NK-92 (cell line): ENCODE measurements around the gene LRP11.
"Not testable (repeated sequence)": the region's sequence is repeated elsewhere in the genome, so short reads cannot be mapped to it uniquely, and the experiment has no call there.

Source experiments
- DNase-seq: peaks from one replicate; lab custom pipeline; 2025; ENCODE audit not compliant: unreplicated experiment; lab: John Stamatoyannopoulos, UW

The LRP11 gene

DNA sequence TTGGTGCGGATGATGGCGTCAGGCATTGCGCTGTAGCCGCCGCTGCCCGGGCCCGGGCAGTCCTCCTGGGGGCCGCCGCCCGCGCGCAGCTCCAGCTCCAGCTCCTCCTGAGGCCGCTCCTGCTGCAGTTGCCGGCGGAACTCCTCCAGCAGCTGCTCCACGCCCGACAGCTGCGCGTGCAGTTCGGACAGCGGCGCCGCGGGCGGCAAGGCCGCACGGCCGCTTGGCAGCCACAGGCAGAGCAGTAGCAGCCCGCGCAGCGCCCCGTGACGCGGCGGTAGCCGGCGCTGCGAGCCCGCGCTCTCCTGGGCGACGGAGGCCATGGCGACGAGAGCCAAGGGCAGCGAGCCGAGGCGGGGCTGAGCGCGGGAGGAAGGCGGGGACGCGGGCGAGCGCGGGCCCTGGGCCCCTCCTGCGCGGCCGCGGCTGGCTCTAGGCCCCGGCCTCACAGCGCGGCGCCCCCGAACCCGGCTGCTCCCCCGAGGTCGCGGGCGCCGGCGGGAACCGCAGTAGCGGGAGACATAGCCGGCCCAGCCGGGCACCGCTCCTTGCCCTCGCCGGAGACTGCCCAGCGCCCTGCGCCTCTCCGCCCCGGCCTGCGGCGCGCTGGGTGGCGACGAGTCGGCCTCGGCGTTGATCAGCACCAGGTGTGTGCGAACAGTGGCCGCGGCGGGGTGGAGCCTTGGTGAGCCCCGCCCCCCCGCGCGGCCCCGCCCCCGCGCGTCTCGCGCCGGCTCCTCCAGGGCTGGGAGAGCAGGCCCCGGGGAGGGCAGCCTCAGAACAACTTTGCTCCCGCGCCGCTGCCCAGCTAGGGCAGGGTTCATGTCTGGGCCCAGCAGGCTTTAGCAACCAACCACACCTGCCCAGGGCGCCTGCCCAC, at the start of gene LRP11:
Gene LRP11 (minus strand): TSS at position 662 of the 880 bp plus-strand sequence. CDS start 339 bp downstream, at position 323.
- DNase-seq: no peak

- DNase-seq: no peak
Measured at GRCh38 chr6:149913540-149914240, 49.5 kb upstream of the LRP11 start.

- DNase-seq: no peak
Measured at GRCh38 chr6:149913085-149913484, 48.9 kb upstream of the LRP11 start.

- DNase-seq: not testable (repeated sequence)
Measured at GRCh38 chr6:149912680-149913079, 48.5 kb upstream of the LRP11 start.

GRCh38 chr6:149910721-149911151, 46.6 kb upstream of the LRP11 start:
- no peak for DNase-seq

GRCh38 chr6:149909701-149910470, 45.7 kb upstream of the LRP11 start:
- no peak for DNase-seq

DNA sequence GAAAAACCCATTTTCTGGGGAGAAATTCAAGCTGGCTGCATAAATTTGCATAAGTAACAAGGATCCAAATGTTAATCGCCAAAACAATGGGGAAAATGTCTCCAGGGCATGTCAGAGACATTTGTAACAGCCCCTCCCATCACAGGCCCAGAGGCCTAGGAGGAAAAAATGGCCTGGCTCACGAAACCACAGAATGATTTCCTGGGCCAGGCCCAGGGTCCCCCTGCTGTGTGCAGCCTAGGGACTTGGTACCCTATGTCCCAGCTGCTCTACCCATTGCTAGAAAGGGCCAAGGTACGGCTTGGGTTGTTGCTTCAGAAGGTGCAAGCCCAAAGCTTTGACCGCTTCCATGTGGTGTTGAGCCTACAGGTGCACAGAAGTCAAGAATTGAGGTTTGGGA, 44.3 kb upstream of the LRP11 start:
- DNase-seq: not testable (repeated sequence)

DNA sequence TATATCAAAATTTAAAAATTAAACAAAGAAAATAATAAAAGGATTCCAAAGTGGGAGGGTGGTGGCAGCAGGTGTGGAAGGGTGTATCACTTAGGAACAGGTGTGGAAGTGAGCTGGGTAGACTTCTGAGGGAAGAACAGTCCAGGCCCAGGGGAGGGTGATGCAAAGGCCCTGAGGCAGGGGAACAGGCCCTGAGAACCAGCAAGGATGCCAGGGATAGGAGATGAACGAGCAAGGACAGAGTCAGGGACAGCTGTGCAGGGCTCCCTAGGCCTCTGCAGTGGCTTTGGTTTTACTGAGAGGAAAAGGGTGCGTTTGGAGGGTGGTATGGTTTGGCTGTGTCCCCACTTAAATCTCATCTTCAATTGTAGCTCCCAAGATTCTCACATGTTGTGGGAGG, 43.2 kb upstream of the LRP11 start:
- DNase-seq: no peak

- DNase-seq: no peak
Measured at GRCh38 chr6:149906405-149906804, 42.2 kb upstream of the LRP11 start.

DNA sequence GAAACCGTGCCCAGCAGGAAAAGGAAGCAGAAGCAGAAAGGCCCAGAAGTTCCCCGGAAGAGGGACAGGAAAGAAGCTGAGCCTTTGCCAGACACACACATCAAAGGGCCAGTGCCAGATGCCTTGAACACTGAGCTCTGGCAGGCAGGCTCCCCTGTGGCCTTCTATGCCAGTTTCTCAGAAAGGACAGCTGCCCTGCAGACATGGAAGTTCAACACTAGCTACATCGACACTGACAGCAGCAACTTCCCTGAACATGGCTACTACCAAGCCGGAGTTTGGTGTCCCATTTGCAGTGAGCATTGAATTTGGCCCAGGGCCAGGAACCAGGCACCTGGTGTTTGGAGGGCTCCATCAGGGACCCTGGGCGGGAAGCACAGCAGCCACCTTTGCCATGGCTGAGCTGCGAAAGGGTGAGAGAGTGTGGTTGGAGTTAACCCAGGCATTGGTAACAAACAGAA, 41.8 kb upstream of the LRP11 start:
- DNase-seq: no peak

- DNase-seq: no peak
Measured at GRCh38 chr6:149905371-149905910, 41.3 kb upstream of the LRP11 start.

DNA sequence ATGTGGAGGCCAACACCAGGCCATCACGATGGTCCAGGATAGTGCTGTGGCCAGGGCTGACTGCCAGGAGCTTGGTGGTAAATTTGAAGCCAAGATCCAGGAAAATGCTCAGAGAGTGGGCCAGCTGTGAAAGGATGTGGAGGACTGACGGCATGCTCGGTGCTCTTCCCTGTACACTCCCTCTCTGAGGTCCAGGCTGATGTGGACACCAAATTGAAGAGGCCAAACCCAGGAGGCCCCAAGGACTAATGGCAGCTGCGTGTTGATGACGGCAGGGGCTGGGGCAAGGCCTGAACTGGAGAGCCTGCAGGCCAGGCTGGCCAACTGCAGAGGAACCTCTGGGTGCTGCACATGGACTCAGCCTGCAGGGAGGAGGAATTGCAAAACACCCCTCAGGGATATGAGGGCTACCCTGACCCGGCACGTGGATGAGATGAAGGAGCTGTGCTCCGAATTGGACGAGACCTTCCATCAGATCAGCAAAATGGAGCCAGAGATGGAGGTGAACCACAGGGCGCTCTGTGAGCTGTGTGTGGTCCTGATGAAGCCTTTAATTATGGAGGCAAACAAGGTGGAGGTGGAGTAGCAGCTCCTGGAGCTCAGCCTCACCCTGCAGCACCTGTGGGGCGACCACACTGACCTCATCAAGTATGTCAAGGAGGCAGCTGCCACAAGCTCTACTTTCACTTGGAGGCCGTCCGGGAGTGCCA, 40.7 kb upstream of the LRP11 start:
- no peak for DNase-seq

GRCh38 chr6:149903938-149904611, 39.9 kb upstream of the LRP11 start:
- DNase-seq: no peak

DNA sequence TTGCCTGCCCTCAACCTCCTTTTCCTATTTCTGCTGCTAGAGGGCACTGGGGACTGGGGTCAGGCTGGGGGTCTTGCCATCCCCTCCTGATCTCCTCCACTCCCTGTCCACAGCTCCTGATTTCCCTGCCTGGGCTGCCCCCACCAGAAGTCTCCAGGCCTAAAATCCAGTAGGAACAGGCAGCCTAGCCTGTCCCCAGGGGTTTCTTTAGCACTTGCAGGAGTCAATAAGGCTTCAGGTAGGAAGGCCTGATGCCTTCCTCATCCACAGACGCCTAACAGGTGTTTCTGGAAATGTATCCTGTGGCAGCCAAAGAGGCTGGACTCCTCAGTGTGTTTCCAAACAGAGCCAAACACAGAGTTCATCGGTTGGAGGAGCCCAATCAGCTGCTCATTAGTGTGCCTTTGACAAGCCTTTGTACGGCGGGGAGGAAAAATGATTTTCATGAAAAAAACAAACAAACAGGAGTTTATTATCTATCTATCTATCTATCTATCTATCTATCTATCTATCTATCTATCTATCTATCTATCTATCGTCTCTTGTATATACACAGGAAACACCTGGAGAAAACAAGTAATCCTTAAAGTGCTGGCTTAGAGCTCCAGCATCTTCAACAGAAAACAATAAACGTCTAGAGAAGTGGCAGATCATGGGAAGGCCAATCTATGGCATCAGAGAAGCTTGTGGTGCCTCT, 37.4 kb upstream of the LRP11 start:
- no peak for DNase-seq

GRCh38 chr6:149900620-149901443, 36.7 kb upstream of the LRP11 start:
- no peak for DNase-seq

- no peak for DNase-seq
Measured at GRCh38 chr6:149899926-149900619, 35.9 kb upstream of the LRP11 start.

DNA sequence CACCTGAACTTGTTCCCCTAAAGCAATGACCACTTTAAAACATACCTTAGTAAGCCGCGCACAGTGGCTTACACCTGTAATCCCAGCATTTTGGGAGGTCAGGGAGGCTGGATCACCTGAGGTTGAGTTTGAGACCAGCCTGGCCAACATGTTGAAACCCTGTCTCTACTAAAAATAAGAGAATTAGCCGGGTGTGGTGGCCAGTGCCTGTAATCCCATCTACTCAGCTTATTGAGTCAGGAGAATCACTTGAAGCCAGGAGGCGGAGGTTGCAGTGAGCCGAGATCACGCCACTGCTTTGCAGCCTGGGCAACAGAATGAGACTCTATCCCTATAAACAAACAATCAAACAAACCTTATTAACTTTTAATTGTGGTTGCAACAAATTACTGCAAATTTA, 35.3 kb upstream of the LRP11 start:
- no peak for DNase-seq

DNA sequence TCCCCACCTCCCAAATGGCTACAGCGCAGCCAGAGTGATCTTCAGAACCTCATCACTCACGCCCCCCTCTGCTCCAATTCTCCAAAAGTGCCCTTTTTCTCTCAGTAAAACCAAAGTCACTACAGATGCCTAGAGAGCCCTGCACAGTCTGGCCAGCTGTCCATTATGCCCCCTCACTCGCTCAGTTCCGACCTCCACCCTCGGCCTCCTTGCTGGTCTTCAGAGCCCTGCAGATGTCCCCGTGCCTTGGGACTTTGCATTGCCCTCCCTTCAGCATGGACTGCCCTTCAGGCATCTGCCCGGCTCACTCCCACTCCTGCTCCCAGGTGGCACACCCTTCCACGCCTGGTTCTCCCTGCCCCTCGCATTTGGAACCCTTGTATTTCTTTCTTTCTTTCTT, 34.8 kb upstream of the LRP11 start:
- no peak for DNase-seq
